Bone marrow (tissue), 2 donors: Measurements from ENCODE around the gene PAFAH1B2.
"Not testable (repeated sequence)": the region's sequence is repeated elsewhere in the genome, so short reads cannot be mapped to it uniquely, and the experiment has no call there.

Source experiments
- DNase-seq, 2 donors: peaks; one replicate each; lab custom pipeline; 2025; lab: John Stamatoyannopoulos, UW

PAFAH1B2 gene

GRCh38 chr11:117202386-117203068 is 58.4 kb downstream of the PAFAH1B2 start:
- no peak for DNase-seq

GRCh38 chr11:117203069-117203407 is 59.0 kb downstream of the PAFAH1B2 start:
- DNase-seq, result no peak

- DNase-seq, result no peak
Observed at GRCh38 chr11:117204283-117205080, 60.4 kb downstream of the PAFAH1B2 start.

DNA sequence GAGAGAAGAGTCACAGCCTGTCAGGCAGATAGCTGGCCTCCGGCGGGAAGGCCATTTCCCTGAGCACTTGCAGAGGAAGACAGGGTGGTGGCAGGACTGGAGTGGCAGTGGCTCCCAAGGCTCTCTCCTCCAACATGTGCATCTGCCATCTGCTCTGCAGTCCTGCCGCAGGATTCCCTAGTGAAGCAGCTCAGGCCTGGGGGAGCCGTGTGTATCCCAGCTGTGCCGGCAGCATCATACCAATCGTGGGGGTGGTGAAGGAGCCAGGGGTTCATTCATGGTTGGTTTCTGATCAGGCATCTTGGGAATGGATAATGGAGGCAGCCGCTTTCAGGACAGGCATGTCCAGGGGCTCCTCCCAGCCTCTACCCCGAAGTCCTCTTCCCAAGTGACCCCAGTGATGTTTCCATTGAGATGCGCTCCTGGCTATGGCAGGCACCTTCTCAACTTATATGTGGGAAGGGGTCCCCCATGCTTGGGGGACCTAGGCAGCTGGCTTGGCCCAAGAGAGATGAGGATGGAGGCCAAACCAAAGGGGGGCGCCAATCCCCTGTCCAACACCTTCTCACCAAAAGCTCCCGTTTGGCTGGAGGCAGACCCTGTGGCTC is 61.2 kb downstream of the PAFAH1B2 start:
- no peak for DNase-seq

GRCh38 chr11:117206111-117206510 is 62.0 kb downstream of the PAFAH1B2 start:
- not testable (repeated sequence) for DNase-seq

GRCh38 chr11:117206859-117207258 is 62.8 kb downstream of the PAFAH1B2 start:
- DNase-seq, result not testable (repeated sequence)

DNA sequence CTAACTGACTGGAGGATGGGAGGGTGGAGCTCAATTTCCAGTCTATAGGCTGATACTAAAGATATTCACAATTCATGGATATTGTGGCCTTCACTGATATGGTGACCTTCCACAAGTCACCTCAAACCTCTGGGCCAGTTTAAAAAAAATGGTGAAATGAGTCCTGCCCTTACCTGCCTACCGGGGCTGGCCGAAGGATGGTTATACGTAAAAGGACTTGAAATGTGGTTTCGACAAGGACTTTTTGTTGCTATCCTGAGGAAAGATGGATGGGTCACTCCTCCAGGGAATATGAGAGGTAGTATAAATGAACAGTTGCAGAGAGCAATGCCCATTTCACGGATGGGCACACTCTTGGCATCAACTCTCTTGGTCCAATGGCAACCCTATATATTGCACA is 63.4 kb downstream of the PAFAH1B2 start:
- DNase-seq, result not testable (repeated sequence)

GRCh38 chr11:117208710-117209109 is 64.6 kb downstream of the PAFAH1B2 start:
- DNase-seq, result not testable (repeated sequence)

DNA sequence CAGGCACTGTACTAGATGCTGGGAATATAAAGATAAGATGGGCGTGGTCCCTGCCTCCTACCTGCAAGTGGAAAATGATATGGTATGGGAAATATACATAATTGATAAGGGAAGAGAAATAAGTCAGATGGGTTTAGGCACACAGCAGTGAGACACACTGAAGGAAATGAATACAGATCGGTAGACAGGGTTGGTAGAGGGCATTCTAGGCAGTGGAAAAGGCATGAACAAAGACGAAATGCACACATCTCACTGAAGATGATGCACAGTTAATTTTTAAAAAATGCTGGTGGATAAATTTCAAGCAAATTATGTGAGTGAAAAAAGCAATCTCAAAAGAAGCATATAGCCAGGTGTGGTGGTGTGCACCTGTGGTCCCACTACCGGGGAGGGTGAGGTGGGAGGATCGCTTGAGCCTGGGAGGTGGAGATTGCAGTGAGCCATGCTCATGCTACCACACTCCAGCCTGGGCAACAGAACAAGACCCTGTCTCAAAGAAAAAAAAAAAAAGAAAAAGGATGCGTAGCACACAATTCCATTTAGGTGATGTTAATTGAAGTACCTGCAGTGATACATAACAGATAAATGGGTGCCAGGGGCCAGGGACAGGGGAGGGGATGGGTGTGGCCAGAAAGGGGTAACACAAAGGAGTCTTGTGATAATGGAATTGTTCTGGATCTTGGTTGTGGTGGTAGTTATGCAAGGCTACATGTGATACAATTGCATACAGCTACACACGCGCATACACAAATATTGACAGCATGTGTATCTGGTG is 65.5 kb downstream of the PAFAH1B2 start:
- DNase-seq, result not testable (repeated sequence)

DNA sequence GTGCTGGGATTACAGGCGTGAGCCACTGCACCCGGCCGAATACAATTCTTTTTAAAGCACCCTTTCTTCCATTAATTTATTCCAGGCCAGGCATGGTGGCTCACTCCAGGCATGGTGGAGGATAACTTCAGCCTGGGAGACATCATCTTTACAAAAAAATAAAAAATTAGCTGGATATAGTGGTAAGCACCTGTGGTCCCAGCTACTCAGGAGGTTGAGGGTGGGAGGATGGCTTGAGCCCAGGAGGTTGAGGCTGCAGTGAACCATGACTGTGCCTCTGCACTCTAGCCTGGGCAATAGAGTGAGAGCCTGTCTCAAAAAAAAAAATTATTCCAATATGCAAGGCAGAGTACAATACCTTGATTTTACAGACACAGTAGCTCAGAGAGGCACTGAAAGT is 66.5 kb downstream of the PAFAH1B2 start:
- no peak for DNase-seq

DNA sequence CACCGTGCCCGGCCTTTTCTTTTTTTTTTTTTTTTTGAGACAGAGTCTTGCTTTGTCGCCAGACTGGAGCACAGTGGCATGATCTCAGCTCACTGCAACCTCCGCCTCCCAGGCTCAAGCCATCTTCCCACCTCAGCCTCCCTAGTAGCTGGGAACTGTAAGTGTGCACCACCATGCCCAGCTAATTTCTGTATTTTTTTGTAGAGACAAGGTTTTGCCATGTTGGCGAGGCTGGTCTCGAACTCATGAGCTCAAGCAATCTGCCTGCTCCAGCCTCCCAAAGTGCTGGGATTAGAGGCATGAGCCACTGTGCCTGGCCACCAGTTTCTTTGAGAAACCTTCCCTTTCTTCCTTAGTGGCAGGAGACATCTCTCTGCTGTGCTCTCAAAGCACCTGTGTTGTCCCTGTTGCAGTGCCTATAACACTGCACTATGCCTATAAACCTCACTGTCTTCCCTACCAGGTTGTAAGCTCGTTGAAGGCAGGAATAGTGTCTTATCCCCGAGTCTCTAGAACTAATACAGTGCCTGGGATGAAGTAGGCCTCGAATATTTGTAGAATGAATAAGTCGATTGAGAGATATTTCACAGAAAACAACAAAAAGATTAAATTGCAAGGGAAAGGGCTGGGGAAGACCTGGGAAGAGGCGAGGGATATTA is 68.7 kb downstream of the PAFAH1B2 start:
- no peak for DNase-seq

DNA sequence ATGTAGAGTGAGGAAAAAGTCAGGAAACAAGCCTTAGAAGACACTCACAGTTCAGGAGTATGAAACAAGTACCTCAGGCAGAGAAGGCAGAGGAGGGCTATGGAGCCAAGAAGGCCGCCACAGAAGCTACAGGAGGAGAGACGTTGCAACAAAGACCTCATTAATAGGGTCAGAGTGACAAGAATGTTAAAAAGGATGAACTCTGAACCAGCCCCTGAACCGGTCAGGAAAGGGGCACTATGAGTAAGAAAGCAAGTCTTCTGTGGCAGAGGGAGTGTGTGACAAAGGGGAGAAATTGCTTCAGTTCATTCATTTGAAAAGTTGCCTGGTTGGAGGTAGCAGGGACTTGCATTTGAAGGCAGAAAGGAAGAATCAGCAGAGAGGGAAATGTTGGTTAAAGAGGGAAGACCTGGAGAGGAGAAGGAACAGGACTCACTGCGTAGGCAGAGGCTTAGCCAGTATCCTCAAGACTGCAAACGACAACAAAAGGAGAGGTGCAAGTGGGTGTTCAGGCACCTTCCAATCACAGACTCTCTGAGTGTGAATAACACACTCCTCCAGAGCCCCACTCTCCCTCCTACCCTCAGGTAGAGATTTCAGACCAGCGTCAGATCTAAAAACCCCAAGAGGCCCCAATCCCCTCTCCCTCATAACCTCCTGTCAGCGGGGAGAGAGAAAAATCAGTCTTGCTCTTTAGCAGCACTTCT is 70.5 kb downstream of the PAFAH1B2 start:
- DNase-seq, result no peak

DNA sequence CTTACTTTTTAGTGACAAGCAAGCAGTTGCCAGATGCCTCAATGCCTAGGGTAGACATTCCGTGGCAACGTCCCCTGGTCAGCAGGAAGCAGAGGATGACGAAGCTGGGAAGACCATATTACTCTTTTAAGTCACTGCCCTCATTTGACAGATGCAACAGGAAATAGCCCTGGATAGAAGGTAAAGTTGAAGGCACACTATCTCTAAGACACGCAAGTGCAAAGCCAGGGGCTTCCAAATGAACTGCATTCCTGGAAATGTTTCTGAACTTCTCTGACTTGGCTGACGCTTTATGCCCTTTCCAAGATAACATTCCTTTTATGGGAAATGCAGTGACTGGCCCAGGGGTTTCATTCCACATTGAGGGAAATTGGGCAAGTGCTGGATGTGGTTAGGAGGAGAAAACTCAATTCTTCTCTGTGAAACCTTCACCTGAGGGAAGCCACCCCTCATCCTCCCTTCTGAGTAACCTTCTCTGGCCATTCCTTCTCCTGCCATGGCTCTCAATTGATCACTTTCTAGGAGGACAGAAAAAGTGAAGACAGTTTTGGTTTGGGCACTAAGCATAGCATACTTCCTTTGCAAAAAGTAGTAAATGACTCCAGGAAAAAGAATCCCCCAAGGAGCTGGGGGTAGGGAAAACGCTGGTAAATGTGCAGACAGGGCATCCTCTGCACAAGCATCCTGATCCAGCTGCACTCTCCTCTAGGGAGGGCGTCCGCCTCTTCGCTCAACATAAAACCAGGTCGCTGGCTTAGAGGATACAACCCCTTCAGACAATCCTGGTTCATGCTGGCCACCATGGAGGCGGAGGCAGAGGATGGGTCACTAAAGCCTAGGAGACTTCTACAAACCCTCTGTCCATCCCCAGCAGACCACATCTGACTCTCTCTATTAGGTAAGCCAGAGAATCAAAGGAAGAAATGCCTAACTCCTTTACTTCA is 73.3 kb downstream of the PAFAH1B2 start:
- no peak for DNase-seq

DNA sequence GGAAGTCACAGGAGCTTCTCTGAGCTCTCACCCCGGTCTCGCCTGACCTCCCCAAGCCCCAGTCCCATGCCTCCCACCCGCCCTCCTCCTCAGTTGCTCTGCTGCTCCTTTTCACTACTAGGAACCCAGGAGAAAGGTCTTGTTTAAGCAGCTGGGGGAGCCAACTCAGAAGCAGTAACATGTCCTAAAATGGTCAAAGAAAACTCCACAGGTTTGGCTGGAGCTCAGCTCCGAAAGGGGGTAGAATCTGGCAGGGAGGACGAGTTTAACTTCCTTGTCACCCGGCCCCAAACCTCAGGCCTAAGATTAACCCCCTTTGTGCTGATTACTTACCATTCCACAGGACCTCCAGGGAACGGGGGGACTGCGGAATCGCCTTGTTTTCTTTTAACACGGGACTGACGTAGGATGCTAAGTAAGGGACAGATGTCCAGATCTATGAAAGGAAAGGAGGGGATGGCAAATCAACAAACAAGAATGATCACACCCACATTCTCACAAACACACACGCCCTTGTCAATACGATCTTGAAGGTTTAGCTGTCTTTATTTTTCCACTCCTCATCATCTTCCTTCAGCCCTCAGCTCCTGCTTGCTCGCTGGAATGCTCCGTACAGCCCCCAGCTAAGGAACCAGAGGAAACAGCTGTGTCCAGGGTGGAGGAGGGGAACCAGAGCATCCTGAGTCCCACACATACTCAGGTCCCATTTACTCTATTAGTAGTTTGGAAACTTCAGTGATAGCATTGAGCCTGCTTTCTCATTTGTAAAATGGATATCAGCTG is 74.2 kb downstream of the PAFAH1B2 start:
- DNase-seq, result no peak

DNA sequence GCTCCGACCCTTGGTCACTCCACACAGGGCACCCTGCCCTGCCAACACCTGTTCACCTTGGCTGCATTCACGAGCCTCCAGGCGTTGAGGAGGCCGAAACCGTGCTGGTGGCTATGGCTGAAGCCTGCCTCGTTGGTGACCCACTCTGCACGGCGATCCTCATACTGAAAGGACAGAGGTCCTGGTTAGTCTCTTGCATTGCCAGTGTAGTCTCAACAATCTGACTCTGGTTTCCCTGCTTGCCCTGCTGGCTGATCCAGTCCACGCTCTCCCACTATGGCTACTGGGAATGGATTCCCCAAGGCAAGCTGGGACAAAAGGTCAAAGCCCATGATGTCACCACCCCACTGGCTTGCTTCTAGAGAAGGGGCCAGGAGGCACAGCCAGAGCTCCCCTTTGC is 74.9 kb downstream of the PAFAH1B2 start:
- no peak for DNase-seq

DNA sequence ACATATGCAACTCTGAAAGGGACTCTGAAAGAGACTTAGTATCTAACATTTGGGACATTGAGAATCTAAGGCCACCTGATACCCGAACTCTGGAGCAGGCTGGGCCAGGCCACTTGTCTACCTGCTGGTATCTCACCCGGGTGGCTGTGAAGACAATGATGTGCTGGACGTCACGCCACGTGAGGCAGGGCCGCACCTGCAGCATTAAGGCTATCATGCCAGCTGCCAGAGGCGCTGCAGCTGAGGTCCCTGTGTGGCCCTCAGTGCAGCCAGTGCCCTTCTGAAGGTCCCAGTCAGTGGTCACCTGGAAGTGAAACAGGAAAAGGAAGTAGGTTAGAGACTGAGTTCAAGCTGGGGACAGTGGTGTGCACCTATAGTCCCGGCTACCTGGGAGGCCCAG is 75.4 kb downstream of the PAFAH1B2 start:
- no peak for DNase-seq

GRCh38 chr11:117219995-117220394 is 75.9 kb downstream of the PAFAH1B2 start:
- no peak for DNase-seq

GRCh38 chr11:117220568-117220967 is 76.5 kb downstream of the PAFAH1B2 start:
- no peak for DNase-seq
